HG02798 (cell line): ENCODE measurements around the gene CRYBA2.

ENCODE experiments used
- ATAC-seq: cut with Tn5 transposase; IDR thresholded peaks from one replicate; pipeline ENCODE4 v1.9.1; 2021; ENCODE audit warnings: mild to moderate bottlenecking; ENCODE audit not compliant: unreplicated experiment, poor library complexity

Gene CRYBA2

DNA sequence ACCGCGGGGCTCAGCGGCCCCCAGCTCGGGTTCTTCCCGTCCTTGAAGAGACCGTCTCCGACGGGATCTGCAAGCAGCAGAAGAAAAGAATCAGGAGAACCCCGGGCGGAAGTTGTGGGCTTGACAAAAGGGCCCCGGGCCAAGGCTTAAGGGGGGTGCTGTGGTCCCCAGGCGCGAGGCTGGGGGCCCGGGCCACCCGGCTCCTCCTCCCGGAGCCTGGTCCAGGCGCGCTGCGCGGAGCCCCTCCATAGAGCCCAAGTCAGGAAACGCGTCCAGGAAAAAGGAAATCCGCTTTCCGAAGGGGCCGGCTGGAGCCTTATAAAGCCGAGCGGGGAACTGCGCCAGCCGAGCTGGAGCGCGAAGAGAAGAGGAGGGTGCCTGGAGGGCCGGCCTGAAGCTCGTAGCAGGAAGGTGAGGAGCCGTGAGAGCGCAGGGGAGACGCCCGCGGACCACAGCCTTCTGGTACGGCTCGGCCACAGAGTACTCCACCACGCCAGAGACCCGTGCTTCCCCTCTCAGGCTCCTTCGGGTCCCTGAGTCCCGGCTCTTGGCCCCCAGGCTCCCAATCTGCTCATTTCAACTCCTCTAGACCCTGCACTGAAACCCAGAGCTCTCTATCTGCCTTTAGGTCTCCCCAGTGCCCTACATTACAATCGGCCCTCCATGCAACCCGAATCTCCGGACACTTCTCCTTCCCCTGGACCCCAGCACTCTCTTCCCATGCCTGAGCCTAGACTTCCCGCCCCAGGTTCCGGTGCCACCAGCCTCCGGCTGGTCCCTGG is 8.8 kb downstream of the CRYBA2 start:
- no peak for ATAC-seq

DNA sequence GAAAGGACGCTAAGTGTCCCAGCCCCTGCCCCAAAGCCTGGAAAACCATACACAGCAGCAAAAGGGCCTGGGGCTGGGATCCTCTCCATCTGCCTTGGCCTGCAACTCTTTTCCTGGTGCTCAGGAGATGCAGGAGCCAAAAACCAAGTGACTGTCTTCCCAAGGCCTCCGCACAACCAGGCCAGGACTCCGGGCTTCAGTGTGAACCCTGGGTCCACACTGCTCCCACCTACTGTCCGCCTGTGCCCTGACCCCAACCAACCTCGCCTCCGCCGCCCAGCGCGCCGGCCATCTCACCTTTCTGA is 9.3 kb downstream of the CRYBA2 start:
- ATAC-seq = no peak

DNA sequence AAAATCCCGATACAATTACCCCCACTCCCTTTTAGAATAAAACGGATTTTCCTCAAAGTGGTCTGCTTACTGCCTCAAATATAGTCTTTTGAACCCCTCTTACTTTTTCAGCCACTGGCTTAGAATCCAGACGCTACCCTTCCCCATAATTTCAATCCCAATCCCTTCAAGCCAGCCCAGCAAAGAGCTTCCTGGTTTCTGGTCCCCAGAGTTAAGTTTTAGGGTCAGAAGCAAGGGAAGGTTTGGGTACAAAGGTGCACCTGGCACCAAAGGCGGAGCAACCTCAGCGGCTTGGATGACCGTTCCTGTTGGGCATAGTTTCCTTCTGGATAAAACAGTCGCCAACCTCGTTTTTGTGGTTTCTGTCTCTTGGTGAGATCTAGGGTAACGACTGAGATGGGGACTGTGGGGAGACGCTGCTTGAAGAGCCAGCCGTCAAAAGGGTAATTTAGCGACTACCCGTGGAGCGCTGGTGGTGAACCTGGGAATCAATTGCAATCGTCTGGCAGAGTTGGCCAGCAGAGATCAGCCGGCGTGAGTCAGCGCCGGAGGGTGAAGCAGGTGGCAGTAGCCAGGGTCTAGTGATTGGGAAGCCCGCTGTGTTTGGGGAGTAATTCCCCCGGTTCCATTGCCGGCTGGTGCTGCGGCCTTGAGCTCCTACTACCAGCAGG is 9.8 kb downstream of the CRYBA2 start:
- no peak for ATAC-seq

DNA sequence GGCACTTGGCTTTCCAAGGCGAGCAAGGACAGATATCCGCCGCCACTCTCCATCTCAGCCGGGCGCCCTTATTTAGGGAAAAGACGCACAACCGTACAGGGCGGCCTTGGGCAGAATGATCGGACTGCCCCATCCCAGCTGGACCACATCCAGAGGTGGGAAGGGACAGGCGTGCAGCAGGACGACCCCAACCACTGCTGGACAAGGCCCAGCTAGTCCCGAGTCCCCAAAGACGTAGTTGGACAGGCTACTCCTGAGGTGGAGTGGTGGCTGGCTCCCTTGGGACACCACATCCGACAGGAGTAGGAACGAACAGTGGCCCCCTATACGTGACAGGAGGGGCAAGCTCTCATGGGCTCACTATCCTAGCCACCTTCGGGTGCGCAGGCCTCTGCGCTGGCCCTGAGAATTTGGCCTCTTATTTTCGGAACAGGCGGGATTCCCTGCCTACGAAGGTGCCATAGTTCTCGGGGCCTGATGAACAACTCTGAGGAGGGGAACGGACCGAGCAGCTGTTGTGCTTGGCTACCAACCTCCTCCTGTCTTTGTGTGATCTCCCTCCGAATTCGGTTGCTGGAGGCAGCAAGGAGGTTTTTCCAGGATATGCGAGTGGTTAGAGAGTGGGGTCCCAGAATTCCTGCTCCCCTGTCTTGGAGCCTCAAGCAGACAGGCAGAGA is 10.5 kb downstream of the CRYBA2 start:
- no peak for ATAC-seq

DNA sequence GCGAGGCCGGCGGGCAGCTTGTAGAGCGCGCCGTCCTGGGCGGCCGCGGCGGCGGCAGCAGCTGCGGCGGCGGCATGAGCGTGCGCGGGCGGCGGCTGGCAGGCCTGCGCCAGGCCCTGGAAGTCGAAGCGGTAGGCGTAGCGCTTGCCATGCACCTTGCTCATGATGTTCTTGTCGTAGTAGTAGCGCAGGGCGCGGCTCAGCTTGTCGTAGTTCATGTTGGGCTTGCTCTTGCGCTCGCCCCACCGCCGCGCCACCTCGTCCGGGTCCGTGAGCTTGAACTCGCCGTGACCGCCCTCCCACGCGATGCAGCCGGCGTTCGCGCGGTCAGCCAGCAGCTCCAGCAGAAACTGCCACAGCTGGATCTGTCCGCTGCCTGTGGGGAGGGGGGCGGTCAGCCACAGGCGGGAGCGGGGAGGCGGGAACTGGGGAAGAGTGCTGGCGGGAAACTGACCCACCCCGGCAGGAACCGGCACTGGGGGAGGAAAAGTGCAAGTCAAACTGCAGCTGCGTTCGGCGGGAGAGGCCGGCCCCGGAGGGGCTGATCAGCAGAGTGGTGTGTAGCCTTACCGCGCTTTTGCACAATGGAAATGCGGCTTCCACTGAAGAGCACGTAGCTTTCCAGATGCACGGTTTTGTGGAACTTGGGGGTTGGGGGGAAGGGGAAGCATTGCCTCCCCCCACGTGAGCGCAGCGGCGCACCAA is 11.2 kb downstream of the CRYBA2 start:
- no peak for ATAC-seq

DNA sequence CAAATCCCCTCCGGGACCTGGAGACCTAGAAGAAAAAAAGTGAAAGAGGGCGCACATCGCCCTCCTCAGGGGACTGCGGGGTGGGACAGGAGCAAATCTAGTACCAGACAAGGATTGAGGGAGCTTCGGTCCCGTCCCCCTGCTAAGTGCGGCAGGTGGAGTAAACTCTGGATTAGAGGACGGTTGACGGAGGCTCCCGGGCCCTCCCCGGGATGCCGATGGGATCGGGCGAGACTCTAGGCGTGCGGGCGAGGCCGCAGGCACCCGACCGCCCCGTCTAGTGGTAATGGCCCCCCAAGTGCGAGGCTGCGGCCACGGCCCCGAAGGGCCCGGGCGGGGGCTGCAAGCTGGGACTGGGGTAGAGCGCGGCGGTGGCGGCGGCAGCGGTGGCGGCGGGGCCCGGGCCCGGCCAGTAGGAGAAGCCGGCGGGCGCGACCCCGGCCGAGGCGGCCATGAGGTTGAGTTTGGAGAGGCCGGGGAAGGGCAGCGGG is 11.8 kb downstream of the CRYBA2 start:
- ATAC-seq = no peak

DNA sequence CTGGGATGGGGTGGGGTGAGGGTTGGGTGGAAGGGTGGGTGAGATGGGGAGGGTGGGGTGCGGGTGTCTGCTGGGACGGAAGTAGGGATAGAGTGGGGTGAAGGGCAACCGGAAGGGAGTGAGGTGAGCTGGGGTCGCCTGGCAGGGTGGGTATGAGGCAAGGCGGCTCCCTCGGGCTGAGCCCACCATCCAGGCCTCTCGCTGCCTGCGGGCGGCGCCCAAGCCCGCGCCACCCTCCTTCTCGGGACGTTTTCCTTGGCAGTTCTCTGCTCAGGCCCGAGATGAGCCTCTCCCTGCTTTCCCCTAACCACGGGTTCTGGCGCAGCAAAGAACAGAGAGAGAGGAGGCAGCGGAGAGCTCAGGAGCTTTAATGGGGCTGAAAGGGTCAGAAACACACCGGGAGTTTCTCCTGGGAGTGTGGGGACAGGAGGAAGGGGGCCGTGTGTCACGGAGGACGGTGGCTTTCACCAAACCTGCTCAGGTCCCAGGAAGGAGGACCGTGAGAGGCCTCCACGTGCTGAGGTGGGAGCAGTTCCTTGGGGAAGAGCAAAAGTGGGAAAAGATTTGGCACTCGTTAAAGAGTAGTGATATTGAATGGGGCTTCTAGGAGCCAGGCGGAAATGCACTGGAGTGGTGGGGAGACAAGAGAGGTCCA is 12.4 kb downstream of the CRYBA2 start:
- no peak for ATAC-seq

DNA sequence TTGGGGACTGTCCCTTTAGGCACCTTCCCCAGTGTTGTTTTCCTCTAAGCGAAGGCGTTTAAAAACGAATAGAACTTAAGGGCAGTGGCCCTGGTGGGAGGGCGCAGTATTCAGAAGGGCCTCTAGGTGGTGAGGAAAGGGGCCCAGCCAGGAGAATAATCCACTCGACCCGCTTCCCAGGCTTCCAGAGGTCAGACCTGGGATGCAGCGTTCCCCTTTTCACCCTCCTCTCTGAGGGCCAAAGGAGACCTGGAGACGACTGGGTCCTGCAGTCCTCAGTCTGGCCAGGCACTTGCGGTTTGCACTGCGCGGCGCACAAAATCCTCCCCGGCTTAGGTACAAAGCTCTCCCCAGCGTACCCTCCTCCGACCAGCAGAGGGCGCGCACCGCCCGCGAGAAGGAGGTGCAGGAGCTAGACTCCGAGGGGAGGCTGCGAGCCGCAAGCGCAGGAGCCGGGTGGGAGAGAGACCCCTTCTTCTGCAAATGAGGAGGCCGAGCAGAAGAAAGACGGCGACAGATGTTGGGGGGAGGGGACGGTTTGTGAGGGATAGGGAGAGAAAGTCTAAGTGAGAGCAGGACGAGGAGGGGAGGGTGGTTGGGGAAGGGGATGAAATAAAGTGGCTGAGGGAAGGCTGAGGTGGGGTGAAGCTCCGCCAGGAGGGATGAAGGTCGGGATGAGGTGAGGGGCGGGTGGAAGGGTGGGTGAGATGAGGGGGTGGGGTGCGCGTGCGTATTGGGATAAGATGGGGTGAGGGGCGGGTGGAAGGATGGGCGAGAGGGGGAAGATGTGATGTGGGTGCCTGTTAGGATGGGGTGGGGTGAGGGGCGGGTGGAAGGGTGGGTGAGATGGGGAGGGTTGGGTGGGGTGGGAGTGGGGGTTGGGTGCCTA is 13.1 kb downstream of the CRYBA2 start:
- peak; percentile 90 for ATAC-seq

DNA sequence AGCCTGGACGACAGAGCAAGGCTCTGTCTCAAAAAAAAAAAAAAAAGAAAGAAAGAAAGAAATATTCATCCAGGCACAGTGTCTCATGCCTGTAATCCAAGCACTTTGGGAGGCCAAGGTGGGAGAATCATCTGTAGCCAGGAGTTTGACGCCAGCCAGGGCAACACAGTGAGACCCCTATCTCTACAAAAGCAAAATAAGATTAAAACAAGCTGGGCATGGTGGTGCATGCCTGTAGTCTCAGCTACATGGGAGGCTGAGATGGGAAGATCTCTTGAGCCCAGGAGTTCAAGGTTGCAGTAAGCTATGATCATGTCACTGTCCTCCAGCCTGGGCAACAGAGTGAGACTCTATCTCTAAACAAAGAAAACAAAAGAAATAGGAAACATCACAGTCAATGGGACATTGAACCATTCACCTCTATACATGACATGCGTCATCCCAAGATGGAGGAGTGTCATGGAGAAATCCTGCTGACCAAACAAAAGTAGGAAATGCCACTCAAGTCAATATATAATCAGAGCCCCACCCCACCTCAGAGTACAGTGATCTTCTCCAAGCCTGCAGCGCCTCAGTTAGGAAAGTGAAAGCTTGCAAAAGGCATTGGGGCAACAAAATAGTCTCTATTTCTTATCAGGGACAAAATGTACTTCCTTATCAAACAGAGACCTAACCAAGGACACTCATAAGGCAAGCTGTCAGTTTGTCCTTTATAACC is 18.0 kb downstream of the CRYBA2 start:
- no peak for ATAC-seq

DNA sequence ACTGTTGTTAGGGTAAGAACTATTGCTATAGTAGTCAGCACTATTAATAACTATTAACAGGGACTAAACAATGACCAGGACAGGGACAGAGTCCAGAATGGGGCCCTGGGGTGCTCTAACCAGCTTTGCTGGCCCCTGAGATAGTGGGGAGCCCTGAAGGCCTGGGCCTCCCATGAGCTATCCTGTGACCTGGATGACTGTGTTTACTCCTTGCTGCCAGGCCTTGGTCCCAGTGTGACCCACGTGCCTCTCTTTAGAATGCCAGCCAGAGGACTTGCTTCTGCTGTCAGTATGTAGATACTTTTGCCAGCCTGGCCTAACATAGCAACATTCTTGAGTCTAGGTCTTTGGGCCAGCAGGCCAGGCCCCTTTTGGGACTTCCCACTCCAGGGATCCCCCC is 22.3 kb downstream of the CRYBA2 start:
- no peak for ATAC-seq

DNA sequence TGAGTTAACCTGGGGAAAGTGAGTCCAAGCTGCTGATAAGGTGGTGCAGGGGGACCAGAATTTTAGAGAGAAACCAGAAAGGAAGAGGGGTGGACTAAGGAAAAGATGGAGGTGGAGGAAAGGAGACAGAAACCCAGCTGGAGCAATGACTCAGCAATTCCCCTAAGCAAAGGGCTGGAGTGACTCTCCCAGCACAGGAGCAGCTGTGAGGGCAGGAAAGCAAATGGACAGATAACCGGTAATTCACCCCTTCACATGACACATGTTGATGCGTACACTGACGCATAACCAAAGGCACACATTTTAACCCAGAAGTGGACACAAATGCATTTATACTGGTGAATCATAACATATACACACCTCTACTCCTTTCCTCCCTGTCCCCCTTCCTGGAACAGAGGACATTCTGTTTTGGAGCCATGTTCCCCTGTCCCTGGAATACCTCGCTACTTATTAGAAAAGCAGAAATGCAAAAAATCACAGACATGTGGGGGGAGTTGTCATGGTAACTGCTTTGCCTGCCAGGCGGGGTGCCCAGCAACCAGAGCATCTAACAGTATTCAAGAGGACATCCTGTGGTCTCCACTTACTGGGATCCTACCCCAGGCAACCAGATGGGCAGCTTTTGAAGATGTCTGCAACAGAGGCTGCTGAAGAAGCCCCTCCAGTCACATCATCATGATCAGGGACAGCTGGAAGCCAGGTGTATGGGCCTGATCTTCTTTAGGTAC is 29.0 kb downstream of the CRYBA2 start:
- ATAC-seq = no peak

DNA sequence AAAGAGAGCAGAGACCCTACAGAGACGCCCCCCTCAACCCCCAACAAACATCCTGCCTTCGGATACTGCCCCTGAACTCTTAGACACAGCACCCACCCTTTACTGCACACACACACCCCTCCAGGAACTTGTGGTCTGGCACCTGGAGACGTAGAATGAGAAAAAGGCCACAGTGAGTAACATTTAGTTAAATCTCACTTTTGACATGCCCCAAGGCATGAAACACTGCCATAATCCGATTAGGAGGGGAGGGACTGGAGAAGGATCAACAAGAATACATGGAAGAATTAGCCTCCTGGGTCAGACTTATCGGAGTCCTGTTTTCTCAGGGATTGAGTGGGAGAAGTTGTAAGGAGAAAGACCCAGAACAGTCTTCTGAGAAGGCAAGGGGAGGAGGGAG is 29.6 kb downstream of the CRYBA2 start:
- ATAC-seq = no peak

DNA sequence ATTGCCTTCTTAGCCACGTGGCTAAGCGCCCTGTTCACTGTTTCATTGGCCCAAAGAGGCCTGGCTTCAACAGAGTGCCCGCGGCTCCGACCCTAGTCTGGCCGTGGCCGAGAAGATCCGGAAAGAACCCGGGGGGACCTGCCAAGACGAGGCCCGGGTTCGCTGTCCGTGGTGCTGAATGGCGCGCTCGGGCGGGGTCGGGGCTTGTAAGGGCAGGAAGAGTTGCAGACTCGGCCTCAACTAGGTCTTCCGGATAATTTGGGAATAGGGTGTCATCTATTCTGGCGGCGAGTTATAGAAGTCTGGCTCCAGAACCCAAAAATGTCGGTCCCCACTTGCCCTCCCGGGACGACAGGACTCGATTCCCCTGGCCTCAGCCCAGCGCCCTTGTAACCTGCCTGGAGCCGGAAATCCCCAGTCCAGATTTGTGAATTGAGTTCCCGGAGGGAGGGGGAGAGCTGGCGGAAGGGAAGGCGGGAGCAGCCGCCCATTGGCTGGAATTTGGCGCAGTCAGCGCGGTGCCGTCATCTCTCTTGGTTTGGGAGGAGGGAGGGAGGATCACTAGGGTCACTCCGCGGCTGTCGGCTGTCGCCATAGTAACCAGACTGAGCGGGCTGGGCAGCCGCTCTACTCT is 30.2 kb downstream of the CRYBA2 start:
- ATAC-seq = no peak

DNA sequence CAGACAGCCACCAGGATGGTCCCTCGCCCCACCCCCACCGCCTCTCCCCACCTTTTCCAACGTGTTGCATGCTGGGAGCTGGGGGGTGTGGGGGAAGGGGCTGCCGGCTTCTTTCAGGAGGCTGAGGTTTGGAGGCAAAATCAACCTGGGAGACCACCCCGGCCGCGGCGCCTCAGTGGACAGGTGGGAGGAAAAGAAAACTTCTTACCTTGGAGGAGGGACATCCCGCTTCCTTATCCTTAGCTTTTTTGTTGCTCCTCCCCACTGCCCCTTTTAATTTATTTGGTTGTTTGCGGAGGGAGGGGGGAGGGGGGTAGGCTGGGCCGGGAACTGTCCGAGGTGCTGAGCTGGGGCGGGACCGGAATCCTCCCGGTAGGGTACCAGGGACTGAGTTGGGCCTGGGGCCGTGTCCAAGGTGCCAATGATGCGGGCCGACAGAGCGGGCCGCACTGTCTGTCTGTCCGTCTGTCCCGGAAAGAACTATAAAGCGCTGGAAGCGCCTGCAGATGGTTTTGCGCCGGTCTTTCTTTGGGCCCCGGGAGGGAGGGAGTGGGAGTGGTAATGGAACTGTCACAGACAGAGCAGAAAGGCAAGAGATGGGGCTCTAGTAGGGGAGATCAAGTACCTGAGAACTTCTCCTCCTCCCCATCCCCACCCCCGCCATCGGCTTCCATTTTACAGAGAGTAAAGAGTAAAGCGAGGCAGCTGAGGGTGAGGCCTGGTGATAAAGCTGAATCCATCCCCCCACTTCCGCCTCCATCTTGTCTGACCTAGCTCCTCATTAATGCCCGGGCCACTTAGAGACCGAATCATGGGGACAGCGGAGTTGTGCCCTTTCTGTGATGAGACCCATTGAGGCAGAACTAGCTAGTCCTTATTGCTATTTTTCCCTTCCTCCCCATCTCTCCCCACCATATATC is 31.3 kb downstream of the CRYBA2 start:
- ATAC-seq = no peak

DNA sequence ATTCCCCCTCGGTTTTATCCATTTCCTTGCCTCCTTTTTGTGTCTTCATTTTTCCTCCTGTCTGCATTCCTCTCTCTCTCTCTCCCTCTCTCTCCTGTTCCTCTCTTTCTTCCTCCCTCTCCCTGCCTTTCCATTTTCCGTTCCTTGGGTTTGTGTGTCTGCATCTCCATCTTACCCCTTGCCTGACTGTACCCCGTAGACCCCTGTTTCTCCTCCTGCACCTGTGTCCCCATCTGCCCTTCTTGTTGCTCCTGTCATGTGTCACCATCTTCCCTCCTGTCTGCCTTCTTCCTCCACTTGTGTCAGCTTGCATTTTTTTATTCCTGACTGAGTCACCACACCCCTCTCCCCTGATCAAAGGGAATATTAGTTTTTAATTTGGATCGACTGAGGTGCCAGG is 32.0 kb downstream of the CRYBA2 start:
- no peak for ATAC-seq

DNA sequence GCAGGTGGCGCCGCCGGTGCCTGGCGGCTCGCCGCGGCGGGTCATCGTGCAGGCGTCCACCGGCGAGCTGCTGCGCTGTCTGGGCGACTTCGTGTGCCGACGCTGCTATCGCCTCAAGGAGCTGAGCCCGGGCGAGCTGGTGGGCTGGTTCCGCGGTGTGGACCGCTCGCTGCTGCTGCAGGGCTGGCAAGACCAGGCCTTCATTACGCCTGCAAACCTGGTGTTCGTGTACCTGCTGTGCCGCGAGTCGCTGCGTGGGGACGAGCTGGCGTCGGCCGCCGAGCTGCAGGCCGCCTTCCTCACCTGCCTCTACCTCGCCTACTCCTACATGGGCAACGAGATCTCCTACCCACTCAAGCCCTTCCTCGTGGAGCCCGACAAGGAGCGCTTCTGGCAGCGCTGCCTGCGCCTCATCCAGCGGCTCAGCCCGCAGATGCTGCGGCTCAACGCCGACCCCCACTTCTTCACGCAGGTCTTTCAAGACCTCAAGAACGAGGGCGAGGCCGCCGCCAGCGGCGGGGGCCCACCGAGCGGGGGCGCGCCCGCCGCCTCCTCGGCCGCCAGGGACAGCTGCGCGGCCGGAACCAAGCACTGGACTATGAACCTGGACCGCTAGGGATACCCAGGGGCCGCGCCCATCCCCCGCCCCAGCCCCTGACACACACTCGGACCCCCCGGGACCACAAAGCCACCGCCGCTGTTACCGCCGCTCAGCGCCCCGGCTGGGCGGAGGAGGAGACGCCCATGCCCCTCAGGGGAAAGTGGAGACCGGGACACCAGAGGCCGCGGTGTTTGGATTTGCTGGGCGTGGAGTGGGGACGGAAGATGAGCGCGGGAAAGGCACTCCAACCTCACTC is 32.7 kb downstream of the CRYBA2 start:
- no peak for ATAC-seq
